ENCODE results near the gene SYMPK.

SYMPK gene

DNA sequence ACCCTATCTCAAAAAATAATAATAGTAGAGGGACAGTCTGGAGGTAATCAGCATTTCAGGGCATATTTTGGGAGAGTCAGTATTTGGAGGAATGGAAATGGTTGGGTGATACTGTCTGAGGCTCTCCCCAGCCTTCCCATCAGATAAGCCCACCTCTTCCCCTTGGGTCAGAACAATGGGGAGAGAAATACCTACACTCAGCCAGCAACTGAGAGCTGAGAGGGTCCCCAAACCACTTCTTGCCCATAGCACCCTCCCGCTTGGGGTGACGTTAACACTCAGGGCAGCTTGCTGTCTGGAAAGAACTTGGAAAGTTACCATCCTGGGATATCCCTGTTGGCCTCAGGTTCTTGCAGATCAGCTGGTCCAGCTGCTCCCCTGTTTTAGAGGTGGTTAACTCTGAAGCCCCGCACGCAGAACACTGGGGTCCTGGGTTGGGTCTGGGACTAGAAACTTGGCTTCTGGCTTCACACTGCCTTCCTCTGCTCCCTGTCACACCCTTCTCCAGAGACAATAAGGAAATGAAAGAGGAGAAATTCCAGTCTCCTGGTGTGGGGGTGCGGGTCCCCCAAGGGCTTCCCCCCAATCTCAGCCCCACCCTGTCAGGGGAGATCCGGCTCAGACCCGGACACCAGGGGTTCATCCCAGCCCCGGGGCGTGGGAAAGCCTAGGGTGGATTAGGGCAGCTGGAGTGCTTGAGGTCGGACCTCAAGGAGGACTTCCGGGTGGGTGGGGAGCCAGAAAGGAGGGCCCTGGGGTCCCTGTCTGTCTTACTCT, 3.6 kb upstream of the SYMPK start:
- no peak for DNase-seq

DNA sequence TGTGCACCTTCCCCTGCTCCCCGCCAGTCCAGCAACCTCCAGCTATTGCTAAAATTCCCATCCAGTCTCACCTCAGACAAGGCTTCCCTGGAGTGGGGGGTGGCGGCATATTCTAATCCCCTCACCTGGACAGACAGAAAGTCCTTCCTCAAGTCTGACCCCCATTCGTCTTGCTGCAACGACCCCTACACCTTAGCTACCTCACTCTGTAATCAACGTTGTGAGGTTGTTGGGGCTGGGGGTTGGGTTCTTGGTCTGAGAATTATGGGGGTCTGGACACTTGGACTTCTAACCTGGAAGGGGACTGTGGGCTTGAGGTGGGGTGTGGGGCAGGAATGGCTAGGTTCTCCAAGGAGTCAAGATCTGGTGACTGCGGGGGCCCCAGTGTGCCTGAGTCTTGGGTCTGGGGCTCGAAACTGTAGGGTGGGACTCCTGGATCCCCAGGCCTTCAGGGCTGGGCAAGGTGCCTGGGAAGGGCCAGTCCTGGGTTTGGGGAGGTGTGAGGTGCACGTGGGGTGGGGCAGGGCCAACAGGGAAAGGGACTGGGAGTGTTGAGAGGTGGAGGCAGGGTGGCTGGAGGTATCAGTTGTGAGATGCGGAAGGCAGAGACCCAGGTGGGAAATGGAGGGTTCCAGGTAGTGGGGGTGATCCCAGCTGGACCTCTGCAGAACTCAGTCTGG, 2.5 kb upstream of the SYMPK start:
- DNase-seq: no peak

GRCh38 chr19:45864629-45865082, 1.7 kb upstream of the SYMPK start:
- DNase-seq: no peak

GRCh38 chr19:45863840-45864628, 1.1 kb upstream of the SYMPK start, which contains the start of gene FOXA3:
Gene FOXA3, plus strand, starts transcription at chr19:45864326. Its CDS starts 131 bp downstream, at chr19:45864457.
- no peak for DNase-seq

GRCh38 chr19:45863335-45863839, 440 bp upstream of the SYMPK start:
- DNase-seq: no peak

DNA sequence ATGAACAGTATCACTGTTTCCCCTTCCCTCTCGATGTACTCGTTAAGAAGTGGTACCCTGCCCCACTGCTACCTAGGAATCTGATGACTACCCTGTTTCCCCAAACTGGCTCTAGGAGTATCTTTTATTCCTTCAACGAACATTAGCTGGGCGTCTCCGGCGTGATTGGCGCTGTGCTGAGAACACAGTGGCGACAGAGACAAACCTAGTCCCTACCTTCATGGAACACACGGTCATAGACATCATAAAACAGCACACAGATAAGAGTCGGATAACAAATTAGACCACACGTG, 730 bp downstream of the SYMPK start:
- DNase-seq: no peak

DNA sequence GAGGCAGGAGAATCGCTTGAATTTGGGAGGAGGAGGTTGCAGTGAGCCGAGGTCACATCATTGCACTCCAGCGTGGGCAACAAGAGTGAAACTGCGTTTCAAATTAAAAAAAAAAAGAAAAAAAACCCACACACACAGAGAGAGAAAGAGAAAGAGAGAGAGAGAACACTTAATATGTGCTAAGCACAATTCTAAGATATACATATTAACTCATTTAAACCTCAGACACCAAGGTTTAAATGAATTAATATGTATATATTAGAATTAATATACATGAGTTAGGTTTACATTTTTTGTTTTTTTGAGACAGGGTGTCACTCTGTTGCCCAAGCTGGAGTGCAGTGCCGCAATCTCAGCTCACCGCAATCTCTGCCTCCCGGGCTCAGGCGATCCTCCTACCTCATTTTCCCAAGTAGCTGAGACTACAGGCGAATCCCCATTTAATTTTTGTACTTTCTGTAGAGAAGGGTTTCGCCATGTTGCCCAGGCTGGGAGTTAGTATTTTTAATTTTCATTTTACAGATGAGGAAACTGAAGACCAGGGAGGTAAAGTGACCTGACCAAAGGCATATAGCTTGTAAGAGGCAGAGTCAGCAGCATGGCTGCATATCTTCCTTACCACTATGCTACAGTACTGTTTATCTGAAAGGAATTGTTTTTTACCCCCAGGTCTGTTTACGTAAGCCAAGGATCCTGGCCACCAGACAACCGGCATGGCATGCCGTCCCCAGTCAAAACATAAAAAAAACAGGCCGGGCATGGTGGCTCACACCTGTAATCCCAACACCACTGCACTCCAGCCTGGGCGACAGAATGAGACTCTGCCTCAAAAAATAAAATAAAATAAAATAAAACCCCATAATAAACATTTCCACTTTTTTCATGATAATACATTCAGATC, 2.3 kb downstream of the SYMPK start:
- no peak for DNase-seq

- no peak for DNase-seq
Observed at GRCh38 chr19:45854167-45854778, 8.7 kb downstream of the SYMPK start.

DNA sequence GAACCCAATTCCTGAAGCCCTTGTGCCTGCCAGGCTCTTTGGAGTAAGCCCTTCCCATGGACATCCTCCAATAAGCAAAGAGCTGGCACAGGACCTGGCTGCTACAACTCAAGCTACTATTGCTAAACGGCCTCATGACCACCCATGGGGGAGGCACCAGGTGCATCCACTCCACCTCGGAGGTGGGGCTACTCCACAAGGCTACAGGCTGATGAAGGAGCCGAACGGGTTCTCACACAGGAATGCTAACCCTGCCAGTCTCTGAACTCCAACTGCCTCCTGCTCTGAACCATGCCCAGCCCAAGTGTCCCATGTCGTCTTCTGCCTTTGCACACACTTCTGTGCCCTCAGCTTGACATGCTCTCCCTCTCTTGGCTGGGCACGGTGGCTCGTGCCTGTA, 10.0 kb downstream of the SYMPK start:
- DNase-seq: no peak

- no peak for DNase-seq
Observed at GRCh38 chr19:45852145-45852750, 10.7 kb downstream of the SYMPK start.

- no peak for DNase-seq
Observed at GRCh38 chr19:45848922-45849321, 14.0 kb downstream of the SYMPK start.

DNA sequence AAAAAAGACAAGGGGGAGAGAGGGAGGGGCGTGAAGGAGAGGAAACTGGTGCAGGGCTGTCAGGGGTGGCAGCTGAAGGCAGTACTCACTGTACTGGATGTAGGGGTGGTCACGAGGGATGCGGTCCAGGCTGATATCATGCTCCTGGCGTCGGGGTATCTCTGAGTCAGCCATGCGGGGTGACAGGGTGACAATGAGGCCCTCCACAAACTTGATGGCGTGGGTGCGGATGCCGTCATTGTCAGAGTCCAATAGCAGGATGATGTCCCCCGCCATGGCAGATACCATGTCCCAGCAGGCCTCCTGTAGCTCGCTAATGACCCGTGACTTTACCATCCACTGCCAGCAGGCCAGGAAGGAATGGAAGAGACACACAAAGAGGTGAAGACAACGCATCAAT, 15.3 kb downstream of the SYMPK start:
- no peak for DNase-seq

GRCh38 chr19:45842198-45842597, 20.7 kb downstream of the SYMPK start:
- no peak for DNase-seq

DNA sequence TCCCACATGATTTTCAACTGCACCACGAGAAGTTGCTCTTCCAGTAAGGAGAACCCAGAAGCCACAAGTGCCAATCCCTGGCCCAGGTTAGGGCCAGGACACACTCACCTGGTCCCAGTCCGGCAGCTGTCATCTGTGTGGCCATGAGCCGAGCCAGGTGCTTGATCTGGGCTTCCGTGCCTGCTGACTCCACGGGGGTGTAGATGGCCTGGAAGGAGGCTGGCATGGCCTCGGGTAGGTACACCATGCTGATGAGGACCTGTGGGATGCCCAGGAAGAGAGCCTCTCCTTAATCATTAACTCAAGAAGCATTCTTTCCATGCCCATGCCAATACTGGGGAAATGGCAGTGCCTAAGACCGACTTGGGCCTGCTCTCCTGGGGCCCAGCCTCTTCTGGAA, 28.0 kb downstream of the SYMPK start:
- DNase-seq: no peak

- no peak for DNase-seq
Observed at GRCh38 chr19:45828945-45829344, 34.0 kb downstream of the SYMPK start.

GRCh38 chr19:45828523-45828922, 34.4 kb downstream of the SYMPK start:
- DNase-seq: no peak

- no peak for DNase-seq
Observed at GRCh38 chr19:45827459-45828093, 35.4 kb downstream of the SYMPK start.

DNA sequence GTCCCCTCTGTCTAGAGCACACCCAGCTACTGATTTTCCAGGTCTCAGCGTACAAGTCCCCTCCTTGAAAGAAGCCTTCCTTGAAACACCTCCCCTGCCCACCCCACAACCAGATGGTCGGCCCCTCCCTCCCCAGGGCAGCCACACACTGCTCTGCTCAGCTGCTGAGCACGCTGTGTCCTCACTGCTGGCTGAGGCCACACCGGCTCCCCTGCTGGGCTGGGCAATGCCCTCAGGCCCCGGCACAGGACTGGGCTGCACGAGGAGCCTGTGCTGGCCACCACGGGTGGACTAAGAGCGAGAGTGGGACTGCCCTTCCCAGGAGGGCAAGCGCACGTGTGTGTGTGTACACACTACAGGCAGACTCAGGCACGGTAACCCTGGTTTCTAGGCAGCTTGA, 36.0 kb downstream of the SYMPK start:
- no peak for DNase-seq

GRCh38 chr19:45825917-45826893, 36.7 kb downstream of the SYMPK start:
- no peak for DNase-seq

GRCh38 chr19:45825263-45825605, 37.7 kb downstream of the SYMPK start:
- no peak for DNase-seq
